Measurements from ENCODE around the gene SHC3.

SHC3 gene

GRCh38 chr9:89024727-89025126, 153.9 kb downstream of the SHC3 start:
- no peak for TF ChIP-seq POLR2AphosphoS5 (IDR thresholded peaks at IDR 0.05; ENCODE audit: low read depth, low read length)
- TF ChIP-seq REST (IDR thresholded peaks at IDR 0.05; ENCODE audit: insufficient read depth in 1 of 2, low read depth in 2 of 2, low read length in 2 of 2): no peak
- no peak for TF ChIP-seq SIN3A (IDR thresholded peaks at IDR 0.05; ENCODE audit: borderline replicate concordance, insufficient read depth, low read length)
- no peak for TF ChIP-seq TAF1 (IDR thresholded peaks at IDR 0.05; ENCODE audit: borderline replicate concordance, insufficient read depth, low read length)
- TF ChIP-seq FOXP2 (optimal IDR thresholded peaks at IDR 0.05; ENCODE audit: borderline replicate concordance, extremely low read depth, extremely low read length, insufficient read depth): no peak

- TF ChIP-seq POLR2AphosphoS5 (IDR thresholded peaks at IDR 0.05; ENCODE audit: low read depth, low read length) (no peak), REST (IDR thresholded peaks at IDR 0.05; ENCODE audit: insufficient read depth in 1 of 2, low read depth in 2 of 2, low read length in 2 of 2) (no peak), SIN3A (IDR thresholded peaks at IDR 0.05; ENCODE audit: borderline replicate concordance, insufficient read depth, low read length) (no peak), FOXP2 (optimal IDR thresholded peaks at IDR 0.05; ENCODE audit: borderline replicate concordance, extremely low read depth, extremely low read length, insufficient read depth) (no peak), TAF1 (IDR thresholded peaks at IDR 0.05; ENCODE audit: borderline replicate concordance, insufficient read depth, low read length) (no peak)
These were observed 154.9 kb downstream of the SHC3 start for GRCh38 chr9:89023740-89024139.

GRCh38 chr9:89022902-89023301, 155.7 kb downstream of the SHC3 start:
- no peak for TF ChIP-seq FOXP2 (optimal IDR thresholded peaks at IDR 0.05; ENCODE audit: borderline replicate concordance, extremely low read depth, extremely low read length, insufficient read depth)
- TF ChIP-seq REST (IDR thresholded peaks at IDR 0.05; ENCODE audit: insufficient read depth in 1 of 2, low read depth in 2 of 2, low read length in 2 of 2): no peak
- TF ChIP-seq POLR2AphosphoS5 (IDR thresholded peaks at IDR 0.05; ENCODE audit: low read depth, low read length): no peak
- no peak for TF ChIP-seq SIN3A (IDR thresholded peaks at IDR 0.05; ENCODE audit: borderline replicate concordance, insufficient read depth, low read length)
- TF ChIP-seq TAF1 (IDR thresholded peaks at IDR 0.05; ENCODE audit: borderline replicate concordance, insufficient read depth, low read length): no peak

GRCh38 chr9:89022001-89022759, 156.4 kb downstream of the SHC3 start:
- TF ChIP-seq FOXP2 (optimal IDR thresholded peaks at IDR 0.05; ENCODE audit: borderline replicate concordance, extremely low read depth, extremely low read length, insufficient read depth) (no peak), POLR2AphosphoS5 (IDR thresholded peaks at IDR 0.05; ENCODE audit: low read depth, low read length) (no peak), SIN3A (IDR thresholded peaks at IDR 0.05; ENCODE audit: borderline replicate concordance, insufficient read depth, low read length) (no peak), REST (IDR thresholded peaks at IDR 0.05; ENCODE audit: insufficient read depth in 1 of 2, low read depth in 2 of 2, low read length in 2 of 2) (no peak), TAF1 (IDR thresholded peaks at IDR 0.05; ENCODE audit: borderline replicate concordance, insufficient read depth, low read length) (no peak)
